ENCODE measurements around the gene DCUN1D2.
"Not testable (repeated sequence)": the region's sequence is repeated elsewhere in the genome, so short reads cannot be mapped to it uniquely, and the experiment has no call there.

Gene DCUN1D2

GRCh38 chr13:113464476-113464875, 26.0 kb downstream of the DCUN1D2 start:
- no peak for DNase-seq (ENCODE audit: low read depth)

- DNase-seq (ENCODE audit: low read depth): no peak
Measured at GRCh38 chr13:113461022-113461751, 29.3 kb downstream of the DCUN1D2 start.

DNA sequence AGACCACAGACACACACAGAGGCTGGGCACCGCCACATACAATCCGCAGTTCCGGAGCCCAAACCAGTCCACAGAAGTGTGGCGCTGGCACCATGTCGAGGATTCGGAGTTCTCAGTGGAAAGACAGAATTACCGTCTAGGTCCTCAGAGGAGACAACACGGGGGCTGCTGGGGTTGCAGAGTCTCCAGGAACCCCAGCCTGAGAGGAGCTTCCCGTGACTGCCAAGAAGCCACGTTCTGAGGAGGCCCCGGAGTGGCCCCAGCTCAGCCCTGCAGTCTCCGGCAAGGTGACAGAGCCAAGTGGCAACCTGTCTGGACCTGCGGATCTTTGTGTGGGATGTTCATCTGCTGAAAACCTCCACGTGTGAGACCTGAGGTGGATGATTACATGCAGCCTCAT, 29.9 kb downstream of the DCUN1D2 start:
- no peak for DNase-seq (ENCODE audit: low read depth)

DNA sequence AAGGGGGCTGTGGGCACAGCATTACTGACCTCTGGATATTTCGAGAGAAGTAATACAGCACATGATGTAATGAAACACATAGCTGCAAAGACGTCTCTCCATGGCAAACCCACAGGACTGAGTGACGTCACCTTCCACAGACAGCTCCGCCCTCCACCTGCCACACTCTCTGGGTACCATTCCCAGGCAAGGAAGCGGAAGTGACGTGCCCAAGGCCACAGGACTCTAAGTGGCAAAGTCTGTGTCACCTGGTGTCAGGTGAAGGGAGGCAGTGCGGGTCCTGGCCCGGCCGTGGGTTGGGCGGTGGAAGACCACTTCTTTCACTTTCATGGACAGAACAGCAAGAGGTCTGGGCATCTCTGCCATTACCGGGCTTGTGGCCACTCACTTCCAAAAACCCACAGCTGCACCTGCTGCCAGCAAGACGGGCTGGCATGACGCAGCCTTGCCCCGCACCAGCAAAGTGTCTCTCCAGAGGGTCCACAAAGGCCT, 30.4 kb downstream of the DCUN1D2 start:
- no peak for DNase-seq (ENCODE audit: low read depth)

DNA sequence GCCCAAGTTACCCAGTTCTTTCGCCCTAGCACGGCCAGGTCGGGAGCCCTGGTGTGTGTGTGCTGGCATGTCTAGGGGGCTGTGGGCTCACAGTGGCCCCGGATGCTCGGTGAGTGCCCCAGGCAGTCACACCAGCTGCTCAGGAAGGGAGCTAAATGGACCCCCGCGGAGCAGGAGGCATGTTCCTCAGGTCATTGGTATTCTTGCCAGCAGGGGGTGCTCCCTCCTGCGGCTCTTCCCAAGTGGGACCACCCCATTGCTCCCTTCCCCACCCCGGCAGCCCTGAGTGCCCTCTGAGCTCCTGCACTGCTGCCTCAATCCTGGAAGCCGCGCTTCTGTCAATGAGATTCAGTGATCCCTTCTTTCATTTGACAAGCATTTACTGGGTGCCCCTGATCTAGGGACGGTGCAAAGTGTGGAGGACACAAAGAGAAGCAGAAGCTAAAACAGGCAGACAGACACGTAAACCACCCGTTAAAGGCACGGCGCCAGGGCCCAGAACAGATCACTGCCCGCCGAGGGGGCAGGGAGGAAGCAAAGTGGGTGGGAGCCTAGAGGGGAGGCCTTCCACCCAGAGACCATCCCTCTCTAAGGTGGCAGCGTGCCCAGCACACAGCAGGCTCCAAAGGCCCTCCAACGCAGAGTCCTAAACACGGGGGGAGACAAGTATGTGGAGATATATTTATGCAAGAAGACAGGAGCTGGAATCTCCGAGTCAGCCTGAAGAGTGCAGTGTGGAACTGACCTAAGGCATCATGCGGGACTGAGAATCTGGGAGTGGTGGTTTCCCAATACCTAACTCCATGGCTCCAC, 32.1 kb downstream of the DCUN1D2 start:
- no peak for DNase-seq (ENCODE audit: low read depth)

GRCh38 chr13:113457510-113457909, 33.0 kb downstream of the DCUN1D2 start:
- DNase-seq (ENCODE audit: low read depth): no peak

GRCh38 chr13:113456116-113456702, 34.3 kb downstream of the DCUN1D2 start:
- no peak for DNase-seq (ENCODE audit: low read depth)

- DNase-seq (ENCODE audit: low read depth): no peak
Measured at GRCh38 chr13:113455384-113455783, 35.1 kb downstream of the DCUN1D2 start.

DNA sequence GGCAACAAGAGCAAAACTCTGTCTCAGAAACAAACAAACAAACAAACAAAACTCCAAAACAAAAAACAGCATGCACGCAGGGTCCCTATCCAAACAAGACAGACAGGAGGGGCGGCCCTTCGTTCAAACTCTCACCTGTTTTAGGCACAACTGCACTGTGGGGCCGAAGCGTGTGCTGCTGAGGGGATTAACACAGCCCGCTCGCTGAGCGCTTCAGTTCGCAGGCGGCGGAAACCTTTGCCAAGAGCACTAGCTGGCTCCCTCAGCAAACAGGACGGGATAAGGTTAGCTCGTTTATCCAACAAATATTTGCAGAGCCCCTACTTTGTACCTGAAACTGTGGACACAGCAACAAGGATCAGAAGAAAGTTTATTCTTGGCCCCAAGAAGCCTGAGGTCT, 35.6 kb downstream of the DCUN1D2 start:
- DNase-seq (ENCODE audit: low read depth): no peak

DNA sequence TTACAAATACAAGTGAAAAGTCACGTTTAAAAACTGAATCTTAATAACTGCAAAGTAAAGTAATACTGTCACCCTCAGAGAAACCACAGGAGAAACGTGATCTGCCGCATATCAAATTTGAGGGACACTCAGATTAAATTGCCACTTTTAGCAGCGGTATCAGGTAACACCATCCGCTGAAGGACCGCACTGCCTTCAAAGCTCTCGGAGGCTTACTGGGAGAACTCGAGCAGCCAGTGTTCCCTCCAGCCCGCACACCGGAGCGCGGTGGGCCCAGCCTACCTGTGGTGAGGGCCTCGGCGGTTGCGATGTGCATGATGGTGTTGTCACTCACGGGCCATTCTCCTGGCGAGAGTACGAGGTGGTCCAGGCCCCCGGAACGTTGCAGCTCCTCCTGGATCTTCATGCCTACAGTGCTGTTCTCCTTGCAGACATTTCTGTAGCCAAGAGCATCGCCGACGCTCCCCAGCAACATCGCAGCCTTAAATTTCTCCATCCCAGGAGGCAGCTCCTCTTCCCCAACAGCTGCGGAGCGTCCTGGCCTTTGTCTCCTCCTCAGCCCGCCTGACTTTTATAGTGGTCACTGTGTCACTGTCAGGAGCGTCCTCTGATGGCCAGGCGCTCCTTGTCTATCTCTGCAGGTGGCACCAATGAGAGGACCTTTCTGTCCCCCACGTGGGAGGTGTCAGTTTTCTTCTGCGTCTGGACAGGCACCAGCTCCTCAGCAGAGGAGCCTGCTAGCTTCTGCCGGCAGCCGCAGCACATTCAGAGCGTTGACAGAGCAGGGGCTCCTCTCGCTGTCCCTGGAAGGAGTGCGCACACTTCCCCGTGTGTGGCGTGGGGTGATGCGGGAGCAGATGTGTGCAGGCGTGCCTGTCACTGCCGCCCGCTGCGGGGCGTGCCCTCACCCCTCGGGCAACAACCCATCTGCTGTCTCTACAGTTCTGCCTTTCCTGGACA, 37.3 kb downstream of the DCUN1D2 start, which contains the start of gene ADPRHL1:
Gene ADPRHL1 (minus strand): TSS at position 547 of the 960 bp plus-strand sequence. CDS start 51 bp downstream, at position 496.
- DNase-seq (ENCODE audit: low read depth): no peak

DNA sequence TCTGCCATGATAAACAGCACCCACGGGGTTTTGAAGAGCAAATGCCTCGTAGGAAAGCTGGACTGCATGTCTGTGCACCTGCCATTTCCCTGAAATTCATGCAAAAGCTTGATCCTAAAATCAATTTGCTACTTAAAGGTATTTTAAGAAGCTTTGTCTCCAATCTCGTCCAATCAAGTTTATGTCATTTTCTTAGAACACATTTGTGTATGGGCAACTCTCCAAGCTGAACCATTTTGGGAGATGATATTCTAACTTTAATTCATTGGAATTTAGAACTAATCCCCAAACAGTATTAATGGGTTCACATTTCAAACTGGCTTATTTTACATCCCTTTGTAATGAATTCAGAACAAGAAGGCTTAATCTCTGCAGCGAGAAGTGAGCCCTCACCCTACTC, 38.0 kb downstream of the DCUN1D2 start:
- no peak for DNase-seq (ENCODE audit: low read depth)

- no peak for DNase-seq (ENCODE audit: low read depth)
Measured at GRCh38 chr13:113451951-113452421, 38.5 kb downstream of the DCUN1D2 start.

GRCh38 chr13:113450861-113451620, 39.5 kb downstream of the DCUN1D2 start:
- DNase-seq (ENCODE audit: low read depth): not testable (repeated sequence)

DNA sequence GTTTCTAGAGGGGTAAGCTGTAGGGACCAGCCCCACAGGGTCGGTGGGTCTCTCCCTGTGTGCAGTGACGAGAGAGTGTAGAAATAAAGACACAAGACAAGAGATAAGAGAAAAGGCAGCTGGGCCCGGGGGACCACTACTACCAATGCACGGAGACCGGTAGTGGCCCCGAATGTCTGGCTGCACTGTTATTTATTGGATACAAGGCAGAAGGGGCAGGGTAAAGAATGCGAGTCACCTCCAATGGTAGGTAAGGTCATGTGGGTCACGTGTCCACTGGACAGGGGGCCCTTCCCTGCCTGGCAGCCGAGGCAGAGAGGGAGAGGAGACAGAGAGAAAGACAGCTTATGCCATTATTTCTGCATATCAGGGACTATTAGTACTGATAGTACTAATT, 40.2 kb downstream of the DCUN1D2 start:
- not testable (repeated sequence) for DNase-seq (ENCODE audit: low read depth)

GRCh38 chr13:113449693-113450347, 40.7 kb downstream of the DCUN1D2 start:
- DNase-seq (ENCODE audit: low read depth): no peak

DNA sequence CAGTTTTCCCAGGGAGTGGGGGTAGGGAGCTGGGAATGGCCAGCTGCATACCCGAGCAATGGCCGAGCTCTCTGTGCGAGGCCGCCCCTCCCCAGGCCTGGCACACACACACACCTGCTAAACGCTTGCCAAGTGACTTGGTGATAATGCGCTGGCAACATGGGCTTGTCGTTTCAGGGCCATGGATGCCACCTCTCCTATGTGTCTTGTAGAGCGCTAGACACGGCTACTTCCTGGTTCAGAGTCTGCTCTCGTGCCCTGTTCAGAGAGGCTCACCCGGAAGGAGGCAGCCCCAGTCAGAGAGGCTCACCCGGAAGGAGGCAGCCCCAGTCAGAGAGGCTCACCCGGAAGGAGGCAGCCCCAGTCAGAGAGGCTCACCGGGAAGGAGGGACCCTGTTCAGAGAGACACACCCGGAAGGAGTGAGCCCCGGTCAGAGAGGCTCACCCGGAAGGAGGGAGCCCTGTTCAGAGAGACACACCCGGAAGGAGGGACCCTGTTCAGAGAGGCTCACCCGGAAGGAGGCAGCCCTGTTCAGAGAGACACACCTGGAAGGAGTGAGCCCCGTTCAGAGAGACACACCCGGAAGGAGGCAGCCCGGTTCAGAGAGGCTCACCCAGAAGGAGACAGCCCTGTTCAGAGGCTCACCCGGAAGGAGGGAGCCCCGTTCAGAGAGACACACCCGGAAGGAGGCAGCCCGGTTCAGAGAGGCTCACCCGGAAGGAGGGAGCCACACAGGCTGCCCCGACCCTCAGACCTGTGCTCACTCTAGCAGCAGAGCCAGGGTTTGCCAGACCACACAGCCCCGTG, 41.4 kb downstream of the DCUN1D2 start:
- peak; percentile 9 for DNase-seq (ENCODE audit: low read depth)

DNA sequence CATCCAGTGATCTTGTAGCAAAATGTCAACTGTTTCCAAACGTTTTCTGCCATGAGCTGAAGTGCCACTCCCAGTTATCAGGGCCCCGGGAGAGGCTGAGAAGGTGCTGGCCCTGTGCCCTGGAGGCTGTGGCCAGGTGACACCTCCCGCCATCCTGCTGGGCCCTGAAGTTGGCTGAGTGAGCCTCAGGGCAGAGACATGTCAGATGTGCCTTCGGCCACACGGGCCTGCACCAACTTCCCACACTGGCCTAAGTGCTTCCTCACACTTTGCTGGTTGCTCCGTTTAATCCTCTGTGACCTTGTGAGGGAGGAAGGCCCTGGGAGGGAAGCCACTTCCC, 42.0 kb downstream of the DCUN1D2 start:
- DNase-seq (ENCODE audit: low read depth): no peak

- DNase-seq (ENCODE audit: low read depth): no peak
Measured at GRCh38 chr13:113447596-113447995, 42.9 kb downstream of the DCUN1D2 start.

DNA sequence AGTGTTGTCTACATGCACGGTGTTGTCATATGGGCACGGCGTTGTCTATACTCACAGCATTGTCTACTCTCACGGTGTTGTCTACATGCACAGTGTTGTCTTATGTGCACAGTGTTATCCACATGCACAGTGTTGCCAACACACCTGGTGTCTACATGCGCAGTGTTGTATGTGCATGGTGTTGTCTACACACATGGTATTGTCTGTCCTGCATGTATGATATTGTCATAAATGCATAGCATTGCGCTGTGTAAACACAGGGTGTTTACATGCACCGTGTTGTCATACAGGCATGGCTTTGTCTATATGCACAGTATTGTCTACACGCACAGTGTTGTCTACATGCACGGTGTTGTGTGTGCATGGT, 44.0 kb downstream of the DCUN1D2 start:
- DNase-seq (ENCODE audit: low read depth): no peak

Measured in stimulated activated CD8-positive, alpha-beta memory T cell treated with anti-CD3 and anti-CD28 coated beads, Interleukin-4, amount 100 ng/mL, for 24 hours (primary cell).